Posterior cingulate gyrus (tissue), 11 donors: ENCODE results near the gene LAMA2.

Source experiments
- DNase-seq, 10 donors: peaks; one replicate each; pipeline versions ENCODE4 v3.0.0 to v3.0.0-alpha.2; 2020 to 2021; ENCODE audit warnings: mixed read lengths in 3 of 10
- intact Hi-C: fragments of 100-400 bp; cut with DNase I; formaldehyde crosslinking; loops from one replicate; pipeline ENCODE4 v1.15.1; 2023

LAMA2 gene

GRCh38 chr6:129243377-129243776 is 360.4 kb downstream of the LAMA2 start:
- DNase-seq: no peak
- intact Hi-C loops: loop anchor here (10.0 kb wide), 1 partner anchor 439 kb away; no protein-coding TSS in a partner anchor

DNA sequence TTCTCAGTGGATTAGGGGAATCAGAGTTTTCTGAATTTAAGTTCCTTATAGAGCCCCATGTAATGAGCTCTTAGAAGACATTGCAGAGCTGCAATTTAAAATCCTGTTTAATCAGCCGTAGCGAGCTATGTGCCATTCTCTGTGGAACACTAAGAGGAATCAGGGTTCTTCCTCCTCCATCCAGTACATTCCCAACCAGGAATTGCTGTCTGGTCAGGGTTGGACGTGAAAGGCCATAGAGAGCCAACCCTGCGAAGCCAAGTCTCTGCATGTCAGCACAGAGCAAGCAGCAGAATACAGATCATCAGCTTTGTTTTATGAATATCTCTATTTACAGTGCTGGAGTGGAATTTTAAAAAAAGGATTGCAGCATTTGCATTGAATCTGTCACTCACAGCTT is 366.0 kb downstream of the LAMA2 start:
- intact Hi-C loops: loop anchor here (10.0 kb wide), 1 partner anchor 444 kb away; no protein-coding TSS in a partner anchor
- peak in 1 of 10 donors; percentile 74 for DNase-seq

DNA sequence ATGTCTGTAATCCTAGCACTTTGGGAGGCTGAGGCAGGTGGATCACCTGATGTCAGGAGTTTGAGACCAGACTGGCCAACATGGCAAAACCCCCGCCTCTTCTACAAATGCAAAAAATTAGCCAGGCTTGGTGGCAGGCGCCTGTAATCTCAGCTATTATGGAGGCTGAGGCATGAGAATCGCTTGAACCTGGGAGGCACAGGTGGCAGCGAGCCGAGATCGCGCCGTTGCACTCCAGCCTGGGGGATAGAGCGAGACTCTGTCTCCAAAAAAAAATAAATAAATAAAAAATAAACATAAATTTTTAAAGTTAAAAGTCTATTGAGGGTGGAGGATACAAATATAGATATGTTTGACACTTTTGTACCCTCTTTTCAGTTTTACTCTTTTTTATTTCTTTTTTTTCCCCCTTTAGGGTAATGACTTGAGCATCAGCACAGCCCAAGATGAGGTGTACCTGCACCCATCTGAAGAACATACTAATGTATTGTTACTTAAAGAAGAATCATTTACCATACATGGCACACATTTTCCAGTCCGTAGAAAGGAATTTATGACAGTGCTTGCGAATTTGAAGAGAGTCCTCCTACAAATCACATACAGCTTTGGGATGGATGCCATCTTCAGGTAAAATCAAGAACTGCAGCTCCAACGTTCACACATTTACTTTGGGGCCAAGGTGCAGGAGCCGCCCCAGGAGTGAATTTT is 368.9 kb downstream of the LAMA2 start:
- DNase-seq: peak in 5 of 10 donors; percentile 31 to 68 (median 50)
- intact Hi-C loops: loop anchor here (5.0 to 10.0 kb wide), 2 partner anchors 120 to 517 kb away; no protein-coding TSS in a partner anchor

DNA sequence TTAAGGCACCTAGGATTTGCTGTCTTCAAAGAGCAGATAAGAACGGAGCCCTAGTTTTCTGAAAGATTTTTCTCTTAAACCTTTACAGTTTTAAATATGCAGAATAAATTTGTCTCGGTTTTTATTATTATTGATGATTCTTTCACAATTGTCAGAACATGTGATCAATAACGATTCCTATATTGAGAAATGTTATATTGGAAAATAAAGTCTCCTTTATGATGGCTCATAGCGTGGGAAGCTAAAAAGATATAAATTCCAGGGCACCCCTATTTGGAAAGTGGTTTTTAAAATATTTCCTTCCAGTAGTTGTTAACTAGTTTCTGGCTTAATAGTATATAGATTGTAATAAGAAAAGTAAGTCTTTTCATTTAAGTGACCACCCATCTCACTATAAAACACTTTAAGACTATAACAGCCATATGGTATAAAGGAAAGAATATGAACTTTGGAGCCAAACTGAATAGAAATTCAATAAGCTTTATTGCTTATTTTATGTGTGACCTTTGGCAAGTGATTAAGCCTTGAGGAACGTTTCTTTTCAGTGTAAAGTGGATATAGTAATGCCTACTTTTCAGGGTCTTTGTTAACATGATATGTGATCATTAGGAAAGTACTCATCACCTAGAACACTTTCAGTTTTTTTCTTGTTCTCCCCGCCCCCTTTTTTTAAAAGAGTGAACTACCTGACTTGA is 369.6 kb downstream of the LAMA2 start:
- intact Hi-C loops: loop anchor here (5.0 to 10.0 kb wide), 2 partner anchors 120 to 518 kb away; no protein-coding TSS in a partner anchor

DNA sequence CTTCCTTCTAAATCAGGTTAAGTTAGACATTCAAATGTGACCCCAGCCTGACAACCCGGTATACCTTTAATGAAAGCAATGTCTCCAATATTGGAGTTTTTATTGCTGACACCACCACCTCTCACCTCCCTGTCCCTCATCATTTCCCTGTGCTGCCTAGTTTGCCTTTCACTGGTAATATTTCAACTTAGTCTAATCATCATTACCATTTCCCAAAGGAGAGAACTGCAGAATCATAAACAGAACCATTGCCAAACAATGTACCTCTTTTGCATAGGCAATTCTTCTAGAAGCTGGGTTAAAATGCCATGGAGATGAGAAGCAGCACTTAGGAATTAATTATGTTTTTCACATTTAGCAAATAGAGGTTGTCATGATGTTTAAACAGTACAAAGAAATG is 370.3 kb downstream of the LAMA2 start:
- intact Hi-C loops: loop anchor here (5.0 to 10.0 kb wide), 2 partner anchors 121 to 518 kb away; no protein-coding TSS in a partner anchor
- DNase-seq: no peak

More for the DNA sequence above, 369.6 kb downstream of the LAMA2 start:
- DNase-seq: no peak

DNA sequence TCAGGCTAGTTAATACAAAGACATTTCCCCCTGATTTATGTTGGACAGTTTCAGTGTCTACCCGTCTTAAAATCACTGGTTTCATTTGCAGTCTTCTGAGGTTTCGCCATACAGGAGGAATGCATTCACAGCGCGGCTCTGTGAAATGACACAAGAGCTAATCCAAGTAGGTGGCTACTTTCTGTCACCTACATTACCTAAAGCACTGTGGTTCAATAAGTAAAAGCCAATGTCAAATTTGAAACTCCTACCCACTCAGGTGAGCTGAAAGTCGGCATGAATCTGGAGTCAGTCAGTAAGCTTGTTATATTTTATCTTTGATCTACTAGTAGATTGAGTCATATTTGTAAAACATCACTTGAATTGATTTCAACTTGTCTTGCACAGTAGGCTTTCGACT is 370.8 kb downstream of the LAMA2 start:
- DNase-seq: no peak
- intact Hi-C loops: loop anchor here (5.0 to 10.0 kb wide), 2 partner anchors 121 to 519 kb away; no protein-coding TSS in a partner anchor

GRCh38 chr6:129257196-129257595 is 374.3 kb downstream of the LAMA2 start:
- intact Hi-C loops: loop anchor here (10.0 kb wide), 1 partner anchor 522 kb away; no protein-coding TSS in a partner anchor
- no peak for DNase-seq

DNA sequence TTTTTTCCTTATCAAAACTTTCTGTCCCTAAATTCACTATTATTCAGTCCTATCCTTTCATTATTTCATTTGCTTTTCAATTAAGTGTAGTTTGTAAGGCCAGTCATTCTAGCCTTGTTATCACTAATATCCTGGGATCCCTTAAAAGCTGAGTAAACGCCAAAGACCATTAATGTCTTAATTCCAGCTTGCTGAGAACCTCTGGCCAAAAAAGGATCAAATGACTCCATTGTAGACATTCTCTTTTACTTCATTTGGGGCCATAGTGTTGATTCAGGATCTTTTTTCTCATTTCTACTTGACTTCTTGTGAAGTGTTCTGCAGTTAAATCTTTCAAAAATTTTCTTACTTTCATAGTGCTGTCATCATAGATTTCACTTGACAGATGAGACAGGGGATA is 379.7 kb downstream of the LAMA2 start:
- DNase-seq: no peak
- intact Hi-C loops: no loop called here

- intact Hi-C loops: no loop called here
- no peak for DNase-seq
These were observed 380.2 kb downstream of the LAMA2 start for GRCh38 chr6:129263176-129263575.

DNA sequence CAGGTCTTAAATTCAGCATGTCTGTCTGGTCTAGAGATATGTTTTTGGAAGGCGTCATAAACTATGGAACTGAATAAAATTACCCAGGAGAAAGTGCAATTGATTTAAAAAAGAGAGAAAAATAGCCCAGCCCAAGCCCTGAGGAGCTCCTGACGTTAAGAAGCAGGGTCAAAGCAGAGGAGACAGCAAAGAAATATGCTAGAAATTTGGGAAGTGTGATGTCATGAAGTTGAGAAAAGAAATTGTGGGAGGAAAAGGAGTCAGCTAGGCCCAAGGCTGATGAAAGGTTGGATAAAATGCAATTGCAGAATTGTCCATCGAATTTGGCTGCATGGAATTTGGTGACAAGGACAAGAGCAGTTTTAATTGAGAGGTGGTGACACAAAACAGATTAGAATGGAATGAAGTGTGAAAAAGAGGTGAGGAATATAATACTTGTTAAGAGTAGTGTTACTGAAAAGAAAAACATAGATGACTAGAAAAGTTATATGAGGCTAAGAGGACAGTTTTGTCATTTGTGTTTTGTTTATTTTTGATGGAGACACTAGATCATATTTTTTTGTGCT is 381.6 kb downstream of the LAMA2 start:
- intact Hi-C loops: no loop called here
- DNase-seq: no peak

DNA sequence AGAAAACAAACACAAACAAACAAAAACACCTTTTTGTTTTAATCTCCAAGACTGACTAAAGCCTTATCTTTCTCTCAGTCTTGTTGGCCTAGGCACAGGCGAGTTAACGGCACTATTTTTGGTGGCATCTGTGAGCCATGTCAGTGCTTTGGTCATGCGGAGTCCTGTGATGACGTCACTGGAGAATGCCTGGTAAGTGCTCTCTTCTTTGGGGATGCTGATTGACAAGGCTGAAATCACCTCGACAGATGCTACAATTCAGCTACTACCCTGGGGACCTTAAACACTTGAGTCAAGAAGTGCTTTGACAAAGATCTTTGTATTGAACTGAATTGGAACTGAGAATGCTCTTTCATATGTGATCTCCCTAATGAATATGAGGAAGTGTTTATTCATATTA is 384.1 kb downstream of the LAMA2 start:
- DNase-seq: peak in 1 of 10 donors; percentile 28
- intact Hi-C loops: no loop called here

GRCh38 chr6:129269076-129269475 is 386.1 kb downstream of the LAMA2 start:
- no peak for DNase-seq
- intact Hi-C loops: no loop called here

DNA sequence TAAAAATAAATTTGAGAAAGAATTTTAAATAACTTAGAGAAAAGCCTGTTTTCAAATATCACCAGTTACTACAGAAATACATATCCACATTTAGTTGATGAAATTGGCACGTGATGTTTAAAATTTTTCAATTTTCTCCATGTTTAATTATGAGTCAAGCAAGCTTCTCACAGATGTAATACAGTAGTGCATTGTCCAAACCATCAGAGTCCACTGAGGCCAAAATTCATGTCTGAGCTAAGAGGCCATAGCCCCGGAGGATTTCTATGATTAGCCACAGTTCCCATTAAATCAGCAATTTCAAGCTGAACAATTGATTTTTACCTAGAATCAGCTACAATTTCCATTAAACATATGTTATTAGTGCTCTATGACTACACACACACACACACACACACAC is 387.0 kb downstream of the LAMA2 start:
- intact Hi-C loops: no loop called here
- no peak for DNase-seq

DNA sequence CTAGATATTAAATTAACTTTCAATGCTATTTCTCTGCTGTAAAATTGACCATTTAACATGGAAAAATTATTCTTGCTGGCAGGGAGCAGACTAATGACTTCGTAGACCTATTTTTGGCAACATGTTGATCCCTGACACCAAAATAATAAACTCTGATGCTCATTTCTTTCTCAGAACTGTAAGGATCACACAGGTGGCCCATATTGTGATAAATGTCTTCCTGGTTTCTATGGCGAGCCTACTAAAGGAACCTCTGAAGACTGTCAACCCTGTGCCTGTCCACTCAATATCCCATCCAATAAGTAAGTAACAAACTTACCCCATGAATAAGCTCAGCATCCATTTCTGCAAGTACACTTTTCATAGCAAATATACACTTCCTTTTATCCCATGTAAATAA is 387.5 kb downstream of the LAMA2 start:
- intact Hi-C loops: no loop called here
- DNase-seq: no peak

GRCh38 chr6:129273161-129273560 is 390.2 kb downstream of the LAMA2 start:
- no peak for DNase-seq
- intact Hi-C loops: no loop called here

GRCh38 chr6:129276461-129276860 is 393.5 kb downstream of the LAMA2 start:
- no peak for DNase-seq
- intact Hi-C loops: no loop called here

DNA sequence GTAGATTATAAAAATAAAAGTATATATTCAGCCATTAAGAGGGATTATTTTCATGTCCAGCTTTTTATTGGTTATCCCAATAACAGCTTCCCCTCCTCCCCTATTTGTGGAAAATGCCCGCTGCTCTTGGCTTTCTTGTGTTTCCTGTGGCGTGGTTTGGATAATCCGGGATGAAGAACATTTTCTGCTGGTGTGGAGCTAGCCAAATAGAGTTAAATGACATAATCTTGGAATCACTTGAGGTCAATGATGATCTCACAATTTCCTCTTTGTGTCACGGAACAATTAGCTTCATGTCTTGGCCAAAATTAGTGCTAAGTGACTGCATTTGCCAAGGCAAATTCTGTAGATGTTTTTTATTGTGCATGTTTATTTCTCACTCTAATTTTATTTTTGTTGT is 394.0 kb downstream of the LAMA2 start:
- no peak for DNase-seq
- intact Hi-C loops: no loop called here

- no peak for DNase-seq
- intact Hi-C loops: no loop called here
These were observed 396.7 kb downstream of the LAMA2 start for GRCh38 chr6:129279343-129280292.

- intact Hi-C loops: no loop called here
- no peak for DNase-seq
These were observed 397.3 kb downstream of the LAMA2 start for GRCh38 chr6:129280293-129280644.

GRCh38 chr6:129280749-129281148 is 397.8 kb downstream of the LAMA2 start:
- DNase-seq: no peak
- intact Hi-C loops: no loop called here
